ENCODE data around the gene AVPR1A. TPM values are rescaled to one million over a fixed set of nuclear protein-coding genes. Genes with fewer than 3 reads are reported as not detected.
"Not testable (repeated sequence)": the region's sequence is repeated elsewhere in the genome, so short reads cannot be mapped to it uniquely, and the experiment has no call there.

AVPR1A gene
- 0.11 TPM for polyA plus RNA-seq (2013, experiment 1 of 2; ENCODE audit: insufficient read length)
- 0.11 TPM for polyA plus RNA-seq (2013, experiment 2 of 2; ENCODE audit: insufficient read length)

- DNase-seq: no peak
Measured at GRCh38 chr12:63150713-63151622, at the start of gene AVPR1A. Gene AVPR1A, minus strand, starts transcription at chr12:63151201. Its CDS starts 365 bp downstream, at chr12:63150836.

- no peak for DNase-seq
Measured at GRCh38 chr12:63196168-63196567, 45.2 kb upstream of the AVPR1A start.

GRCh38 chr12:63179224-63179623 is 28.2 kb upstream of the AVPR1A start:
- DNase-seq: no peak

- DNase-seq: no peak
Measured at GRCh38 chr12:63170321-63170720, 19.3 kb upstream of the AVPR1A start.

GRCh38 chr12:63167741-63168140 is 16.7 kb upstream of the AVPR1A start:
- not testable (repeated sequence) for DNase-seq

GRCh38 chr12:63164911-63165310 is 13.9 kb upstream of the AVPR1A start:
- no peak for DNase-seq

- no peak for DNase-seq
Measured at GRCh38 chr12:63163541-63163940, 12.5 kb upstream of the AVPR1A start.

GRCh38 chr12:63155375-63155774 is 4.4 kb upstream of the AVPR1A start:
- no peak for DNase-seq

- DNase-seq: no peak
Measured at GRCh38 chr12:63154560-63154959, 3.6 kb upstream of the AVPR1A start.

- no peak for DNase-seq
Measured at GRCh38 chr12:63152321-63152700, 1.3 kb upstream of the AVPR1A start.

- DNase-seq: peak; percentile 47
Measured at GRCh38 chr12:63151623-63152320, 771 bp upstream of the AVPR1A start.

GRCh38 chr12:63149909-63150712 is 890 bp downstream of the AVPR1A start:
- no peak for DNase-seq

GRCh38 chr12:63144556-63144955 is 6.4 kb downstream of the AVPR1A start:
- no peak for DNase-seq

- DNase-seq: no peak
Measured at GRCh38 chr12:63138488-63138887, 12.5 kb downstream of the AVPR1A start.

- DNase-seq: no peak
Measured at GRCh38 chr12:63133981-63134380, 17.0 kb downstream of the AVPR1A start.

GRCh38 chr12:63132201-63132600 is 18.8 kb downstream of the AVPR1A start:
- DNase-seq: no peak

- no peak for DNase-seq
Measured at GRCh38 chr12:63129927-63130326, 21.1 kb downstream of the AVPR1A start.

GRCh38 chr12:63124778-63125177 is 26.2 kb downstream of the AVPR1A start:
- DNase-seq: no peak

- DNase-seq: peak; percentile 29
Measured at GRCh38 chr12:63103494-63104131, 47.4 kb downstream of the AVPR1A start.

- no peak for DNase-seq
Measured at GRCh38 chr12:63101920-63102319, 49.1 kb downstream of the AVPR1A start.

GRCh38 chr12:63098851-63099250 is 52.1 kb downstream of the AVPR1A start:
- no peak for DNase-seq

- no peak for DNase-seq
Measured at GRCh38 chr12:63095369-63095980, 55.5 kb downstream of the AVPR1A start.

All from fibroblast of skin of scalp (primary cell).